Uterus (tissue), 2 donors: ENCODE results near the gene SPATA46.

ENCODE experiments used
- POLR2A ChIP-seq, 2 donors: fragments of 450-650 bp; IDR thresholded peaks; one replicate each; pipeline ENCODE4 v1.6.1; 2016; ENCODE audit warnings: antibody characterized with exemption in 2 of 2, mild to moderate bottlenecking in 1 of 2, moderate library complexity in 1 of 2
- TF ChIP-seq, protein P1 (sequence below), 4 experiments: fragments of 200-600 bp in 2 of 4; fragments of 450-650 bp in 2 of 4; sonication (generic) in 2 of 4; IDR thresholded peaks; one replicate each; pipeline ENCODE4 v1.5.1; 2016 to 2019; ENCODE audit warnings: antibody characterized with exemption in 4 of 4, mild to moderate bottlenecking in 2 of 4, moderate library complexity in 1 of 4

GRCh38 chr1:162324396-162324795 is 52.3 kb downstream of the SPATA46 start:
- TF ChIP-seq, protein P1, sequence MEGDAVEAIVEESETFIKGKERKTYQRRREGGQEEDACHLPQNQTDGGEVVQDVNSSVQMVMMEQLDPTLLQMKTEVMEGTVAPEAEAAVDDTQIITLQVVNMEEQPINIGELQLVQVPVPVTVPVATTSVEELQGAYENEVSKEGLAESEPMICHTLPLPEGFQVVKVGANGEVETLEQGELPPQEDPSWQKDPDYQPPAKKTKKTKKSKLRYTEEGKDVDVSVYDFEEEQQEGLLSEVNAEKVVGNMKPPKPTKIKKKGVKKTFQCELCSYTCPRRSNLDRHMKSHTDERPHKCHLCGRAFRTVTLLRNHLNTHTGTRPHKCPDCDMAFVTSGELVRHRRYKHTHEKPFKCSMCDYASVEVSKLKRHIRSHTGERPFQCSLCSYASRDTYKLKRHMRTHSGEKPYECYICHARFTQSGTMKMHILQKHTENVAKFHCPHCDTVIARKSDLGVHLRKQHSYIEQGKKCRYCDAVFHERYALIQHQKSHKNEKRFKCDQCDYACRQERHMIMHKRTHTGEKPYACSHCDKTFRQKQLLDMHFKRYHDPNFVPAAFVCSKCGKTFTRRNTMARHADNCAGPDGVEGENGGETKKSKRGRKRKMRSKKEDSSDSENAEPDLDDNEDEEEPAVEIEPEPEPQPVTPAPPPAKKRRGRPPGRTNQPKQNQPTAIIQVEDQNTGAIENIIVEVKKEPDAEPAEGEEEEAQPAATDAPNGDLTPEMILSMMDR (IDR thresholded peaks at IDR 0.05), result no peak
- no peak for TF ChIP-seq POLR2A (IDR thresholded peaks at IDR 0.05)
